GM12878 (cell line): ENCODE measurements around the gene AGK. TPM values are rescaled to one million over a fixed set of nuclear protein-coding genes. Genes with fewer than 3 reads are reported as not detected.

Experiments
- ATAC-seq: fragments of 200-7000 bp; cut with Tn5 transposase; 3 replicates; pipeline ENCODE4 v1.9.1; 2020; ENCODE audit warnings: mild to moderate bottlenecking, moderate library complexity
- BruUV-seq: library from RNA; stranded (reverse); fragments of 400-500 nt; replicated peaks from 2 replicates; lab custom pipeline; 2021; lab: Mats Ljungman, UMichigan
- CTCF ChIA-PET: fragments of 300-600 bp; sonication (Branson Sonifier 250); formaldehyde crosslinking; extraction: SDS; loops from one replicate; lab custom pipeline; 2021; ENCODE audit warnings: inconsistent platforms; lab: Yijun Ruan, JAX
- POLR2A ChIA-PET: fragments of 350-600 bp; formaldehyde crosslinking; extraction: SDS; loops from one replicate; lab custom pipeline; 2021; ENCODE audit warnings: inconsistent platforms; lab: Charles Lee
- RAD21 ChIA-PET: fragments of 300-600 bp; sonication (Branson Sonifier 250); formaldehyde crosslinking; loops from one replicate; lab custom pipeline; 2023; ENCODE audit warnings: antibody characterized with exemption; ENCODE audit not compliant: unreplicated experiment; lab: Charles Lee
- SMC1A ChIA-PET: fragments of 300-600 bp; sonication (Branson Sonifier 250); formaldehyde crosslinking; loops from one replicate; lab custom pipeline; 2023; ENCODE audit not compliant: unreplicated experiment, uncharacterized antibody; lab: Charles Lee
- DNase-seq: peaks from one replicate; pipeline ENCODE4 v3.0.0-alpha.2; 2011; ENCODE audit warnings: low read depth, low spot score
- FAIRE-seq: peaks from 3 replicates; lab custom pipeline; 2011; peaks lifted over from hg19 to GRCh38; lab: Jason Lieb, UNC
- H2AFZ ChIP-seq: 2 replicates; pipeline ENCODE4 v1.6.0; 2011; ENCODE audit warnings: low read depth, low read length, control low read depth; ENCODE audit not compliant: control insufficient read depth
- H3K27ac ChIP-seq: 2 replicates; pipeline ENCODE4 v1.5.1; 2011; ENCODE audit warnings: control low read depth; ENCODE audit not compliant: control insufficient read depth, insufficient read depth
- H3K27me3 ChIP-seq, 2 experiments: replicated peaks in 1 of 2; 2 replicates each; pipeline versions ENCODE4 v1.6.0 to v1.6.1; 2011; ENCODE audit warnings: low read length in 1 of 2; ENCODE audit not compliant: control insufficient read depth in 2 of 2, insufficient read depth in 2 of 2
- H3K36me3 ChIP-seq, 2 experiments: 2 replicates each; pipeline ENCODE4 v1.5.1; 2011; ENCODE audit warnings: low read length in 1 of 2; ENCODE audit not compliant: control insufficient read depth in 2 of 2, insufficient read depth in 2 of 2
- H3K4me1 ChIP-seq: 2 replicates; pipeline ENCODE4 v1.6.1; 2011; ENCODE audit warnings: mild to moderate bottlenecking, low read length, moderate library complexity, mixed read lengths; ENCODE audit not compliant: control insufficient read depth, insufficient read depth
- H3K4me2 ChIP-seq: 2 replicates; pipeline ENCODE4 v1.6.0; 2011; ENCODE audit warnings: control low read depth; ENCODE audit not compliant: control insufficient read depth, insufficient read depth
- H3K4me3 ChIP-seq: fragments of 200-600 bp; sonication (generic); 2 replicates; pipeline ENCODE4 v1.5.1; 2016
- H3K79me2 ChIP-seq: 2 replicates; pipeline ENCODE4 v1.6.0; 2011; ENCODE audit warnings: low read length; ENCODE audit not compliant: control insufficient read depth, insufficient read depth
- H3K9ac ChIP-seq: 2 replicates; pipeline ENCODE4 v1.8.0; 2011; ENCODE audit warnings: low read length, control low read depth, mixed read lengths; ENCODE audit not compliant: control insufficient read depth, insufficient read depth
- H3K9me3 ChIP-seq: replicated peaks from 3 replicates; pipeline ENCODE4 v1.5.1; 2011; ENCODE audit warnings: mild to moderate bottlenecking, low read length; ENCODE audit not compliant: control insufficient read depth, insufficient read depth
- H4K20me1 ChIP-seq: 2 replicates; pipeline ENCODE4 v1.6.0; 2011; ENCODE audit not compliant: control insufficient read depth, insufficient read depth
- BHLHE40 ChIP-seq, 2 experiments: fragments of 450-650 bp in 1 of 2; IDR thresholded peaks; 2 replicates each; pipeline ENCODE4 v1.6.1; 2011 to 2017; ENCODE audit warnings: low read depth in 2 of 2, borderline replicate concordance in 1 of 2, improper control_type of control experiment in 1 of 2, low read length in 1 of 2, mild to moderate bottlenecking in 1 of 2
- CBX5 ChIP-seq: sonication (generic); IDR thresholded peaks from 2 replicates; pipeline ENCODE4 v1.6.1; 2016; ENCODE audit warnings: low read depth, moderate library complexity, mild to moderate bottlenecking, inconsistent platforms
- CEBPZ ChIP-seq: fragments of 150-350 bp; IDR thresholded peaks from 2 replicates; pipeline ENCODE4 v1.6.1; 2016; ENCODE audit warnings: low read depth, low read length
- CHD2 ChIP-seq: IDR thresholded peaks from 2 replicates; pipeline ENCODE4 v1.6.1; 2011; ENCODE audit warnings: low read depth, low read length, improper control_type of control experiment, borderline replicate concordance
- CREB1 ChIP-seq: IDR thresholded peaks from 2 replicates; pipeline ENCODE4 v1.6.1; 2012; ENCODE audit warnings: low read depth, mild to moderate bottlenecking, inconsistent platforms
- FOXM1 ChIP-seq: IDR thresholded peaks from 2 replicates; pipeline ENCODE4 v1.6.1; 2012; ENCODE audit warnings: low read depth, mild to moderate bottlenecking, inconsistent platforms, low read length, moderate library complexity
- GABPA ChIP-seq: IDR thresholded peaks from 2 replicates; pipeline ENCODE4 v1.6.1; 2014; ENCODE audit warnings: antibody characterized with exemption, low read depth, mild to moderate bottlenecking, inconsistent platforms
- GATAD2B ChIP-seq: fragments of 450-650 bp; conservative IDR thresholded peaks from 2 replicates; pipeline ENCODE4 v1.6.1; 2017; ENCODE audit warnings: low read depth, mild to moderate bottlenecking, moderate library complexity
- HCFC1 ChIP-seq: fragments of 150-350 bp; IDR thresholded peaks from 2 replicates; pipeline ENCODE4 v1.6.1; 2014; ENCODE audit warnings: low read length
- LARP7 ChIP-seq: fragments of 450-650 bp; IDR thresholded peaks from 2 replicates; pipeline ENCODE4 v1.6.1; 2017; ENCODE audit warnings: mild to moderate bottlenecking
- MTA2 ChIP-seq: fragments of 450-650 bp; IDR thresholded peaks from 2 replicates; pipeline ENCODE4 v1.6.1; 2016; ENCODE audit warnings: low read depth, mild to moderate bottlenecking, moderate library complexity
- NFYB ChIP-seq: IDR thresholded peaks from 2 replicates; pipeline ENCODE4 v1.6.1; 2011; ENCODE audit warnings: low read depth, mild to moderate bottlenecking, low read length, improper control_type of control experiment, moderate library complexity; ENCODE audit not compliant: insufficient read depth
- NR2C2 ChIP-seq: IDR thresholded peaks from 2 replicates; pipeline ENCODE4 v1.6.1; 2011; ENCODE audit warnings: borderline replicate concordance, low read depth; ENCODE audit not compliant: control insufficient read depth, insufficient read length
- POLR2AphosphoS5 ChIP-seq: IDR thresholded peaks from 2 replicates; pipeline ENCODE4 v1.6.1; 2011; ENCODE audit warnings: mild to moderate bottlenecking, low read length, inconsistent platforms
- RAD21 ChIP-seq: IDR thresholded peaks from 2 replicates; pipeline ENCODE4 v1.6.1; 2011; ENCODE audit warnings: mild to moderate bottlenecking, low read depth, low read length, moderate library complexity; ENCODE audit not compliant: insufficient read depth
- SMC3 ChIP-seq: IDR thresholded peaks from 2 replicates; pipeline ENCODE4 v1.6.1; 2011; ENCODE audit warnings: low read length, improper control_type of control experiment, borderline replicate concordance
- TCF12 ChIP-seq: IDR thresholded peaks from 2 replicates; pipeline ENCODE4 v1.6.1; 2011; ENCODE audit warnings: low read depth, mild to moderate bottlenecking, low read length
- YY1 ChIP-seq: IDR thresholded peaks from 2 replicates; pipeline ENCODE4 v1.6.1; 2011; ENCODE audit warnings: low read depth, mild to moderate bottlenecking, low read length
- ZNF207 ChIP-seq: fragments of 450-650 bp; IDR thresholded peaks from 2 replicates; pipeline ENCODE4 v1.6.1; 2014; ENCODE audit warnings: antibody characterized with exemption, mild to moderate bottlenecking, borderline replicate concordance
- WGBS: methylation state at CpG from one replicate; pipeline ENCODE4 v1.1.6; 2016; ENCODE audit warnings: low lambda C conversion rate; ENCODE audit not compliant: insufficient replicate concordance, insufficient coverage; ENCODE audit errors: missing lambda C conversion rate; 5-methylcytosine and 5-hydroxymethylcytosine counted together
- in situ Hi-C: fragments of 300-500 bp; cut with MboI; formaldehyde crosslinking; loops from 9 replicates; pipeline ENCODE4 v1.14.3; 2018; ENCODE audit warnings: mixed read lengths
- intact Hi-C: fragments of 100-400 bp; cut with micrococcal nuclease; formaldehyde crosslinking; loops from one replicate; pipeline ENCODE4 v1.14.2; 2022; ENCODE audit not compliant: unreplicated experiment
- polyA plus RNA-seq, 11 experiments: library from polyadenylated mRNA; depleted of rRNA in 4 of 11; unstranded in 6 of 11; stranded (reverse) in 5 of 11; fragments of >200 nt; fragmentation: Nextera tagmentation in 4 of 11; fragmentation: Illumina TruSeq in 1 of 11; extraction: Ambion mirVana in 4 of 11; extraction: Trizol in 1 of 11; gene quantifications; 1 replicate in 1 of 11; 2 replicates in 10 of 11; pipeline versions ENCODE4 v1.2.1 to v1.2.3, GENCODE V29; 2011 to 2016; ENCODE audit warnings: inconsistent platforms in 2 of 11, missing spikeins in 2 of 11, low read depth in 1 of 11
- total RNA-seq, 4 experiments: library from RNA; depleted of rRNA in 3 of 4; stranded (reverse); fragments of >200 nt in 3 of 4; fragmentation: Illumina TruSeq in 1 of 4; extraction: Trizol in 1 of 4; gene quantifications; 2 replicates each; pipeline versions ENCODE4 v1.2.1 to v1.2.3, GENCODE V29; 2013 to 2021

AGK gene
- total and polyA plus RNA-seq, 10 of the 15 experiments (the other 5 are each of a cell fraction or from before 2014, with no cell fraction given): 32.5 to 85.6 (median 47.8) TPM

- ChIA-PET CTCF (interaction anchor here (0.6 to 2.5 kb wide), 3 partner anchors 9 to 40 kb away, joined by 3 to 12 read pairs (median 5); no protein-coding TSS in a partner anchor), POLR2A (no interaction called here), RAD21 (no interaction called here), SMC1A (interaction anchor here (0.6 to 0.9 kb wide), 2 partner anchors 11 to 20 kb away, joined by 3 to 5 read pairs; no protein-coding TSS in a partner anchor)
- H3K27ac ChIP-seq: no peak overlapping the region
- H3K4me2 ChIP-seq: no peak overlapping the region
- WGBS: 95% methylated on average over 5 of the region's 5 CpGs
- intact Hi-C loops (no loop called here), in situ Hi-C loops (no loop called here)
- no peaks in the 10 kb centered on the region for H4K20me1 ChIP-seq
- H3K9ac ChIP-seq: no peak overlapping the region
- no peak for FAIRE-seq
- DNase-seq: no peak
- H3K79me2 ChIP-seq: no peaks in the 10 kb centered on the region
- H2AFZ ChIP-seq: no peak overlapping the region
- no peaks in the 10 kb centered on the region for H3K27me3 ChIP-seq
- H3K4me1 ChIP-seq: no peaks in the 10 kb centered on the region
- no peaks in the 10 kb centered on the region for H3K9me3 ChIP-seq
- no peak overlapping the region for H3K4me3 ChIP-seq
- TF ChIP-seq GABPA: no peak
- TF ChIP-seq GATAD2B: no peak
- TF ChIP-seq YY1: no peak
- no peak for TF ChIP-seq NFYB
- no peak for TF ChIP-seq BHLHE40 (IDR thresholded peaks at IDR 0.05; ENCODE audit: borderline replicate concordance in 1 of 2, low read depth in 2 of 2, low read length in 1 of 2)
- no peak for TF ChIP-seq HCFC1
- no peak for TF ChIP-seq CREB1
- no peak for TF ChIP-seq FOXM1
- no peak for TF ChIP-seq ZNF207
- no peak for TF ChIP-seq RAD21
- no peak for TF ChIP-seq CHD2
- no peak for TF ChIP-seq SMC3
- TF ChIP-seq CBX5: no peak
- no peak for TF ChIP-seq POLR2AphosphoS5
- no peak for TF ChIP-seq CEBPZ
- TF ChIP-seq LARP7: no peak
- no peak for TF ChIP-seq TCF12
- no peak for TF ChIP-seq MTA2
- TF ChIP-seq NR2C2: no peak
- BruUV-seq: no TSS peak
- ATAC-seq: no peak
- H3K36me3 ChIP-seq: peaks cover 1 to 3% of the 10 kb centered on the region in 2 experiments; a peak in 2 of 4 replicates
These were observed 82.9 kb downstream of the AGK start for GRCh38 chr7:141634065-141634464.
